ENCODE results near the gene PRR5. TPM values are rescaled to one million over a fixed set of nuclear protein-coding genes. Genes with fewer than 3 reads are reported as not detected.

PRR5 gene
- total RNA-seq, 1 donor from 2014 or later = 63.6 TPM

DNA sequence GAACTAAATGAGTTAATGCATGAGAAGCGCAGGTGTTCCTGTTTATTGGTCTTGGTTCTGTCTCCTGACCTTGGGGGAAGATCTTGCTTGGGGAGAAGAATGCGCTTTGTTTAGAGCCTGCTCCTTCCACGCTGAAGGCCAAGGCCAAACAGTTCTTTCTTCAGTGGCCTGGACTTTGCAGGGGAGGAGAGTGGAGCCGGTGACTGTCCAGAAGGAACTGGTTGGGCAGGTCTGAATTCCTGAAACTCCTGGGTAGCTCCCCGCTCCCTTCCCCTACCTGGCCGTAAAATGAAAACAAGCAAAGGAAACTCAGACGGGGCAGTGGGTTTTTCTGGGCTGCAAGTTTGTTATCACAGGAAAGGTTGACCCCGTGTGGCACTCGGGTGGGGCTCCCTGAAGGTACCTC lies 54.0 kb downstream of the PRR5 start:
- H3K9me3 Mint-ChIP-seq = no peaks in the 10 kb centered on the region
- H3K4me1 Mint-ChIP-seq = peaks cover 71% of the 10 kb centered on the region
- TF ChIP-seq, protein P1, sequence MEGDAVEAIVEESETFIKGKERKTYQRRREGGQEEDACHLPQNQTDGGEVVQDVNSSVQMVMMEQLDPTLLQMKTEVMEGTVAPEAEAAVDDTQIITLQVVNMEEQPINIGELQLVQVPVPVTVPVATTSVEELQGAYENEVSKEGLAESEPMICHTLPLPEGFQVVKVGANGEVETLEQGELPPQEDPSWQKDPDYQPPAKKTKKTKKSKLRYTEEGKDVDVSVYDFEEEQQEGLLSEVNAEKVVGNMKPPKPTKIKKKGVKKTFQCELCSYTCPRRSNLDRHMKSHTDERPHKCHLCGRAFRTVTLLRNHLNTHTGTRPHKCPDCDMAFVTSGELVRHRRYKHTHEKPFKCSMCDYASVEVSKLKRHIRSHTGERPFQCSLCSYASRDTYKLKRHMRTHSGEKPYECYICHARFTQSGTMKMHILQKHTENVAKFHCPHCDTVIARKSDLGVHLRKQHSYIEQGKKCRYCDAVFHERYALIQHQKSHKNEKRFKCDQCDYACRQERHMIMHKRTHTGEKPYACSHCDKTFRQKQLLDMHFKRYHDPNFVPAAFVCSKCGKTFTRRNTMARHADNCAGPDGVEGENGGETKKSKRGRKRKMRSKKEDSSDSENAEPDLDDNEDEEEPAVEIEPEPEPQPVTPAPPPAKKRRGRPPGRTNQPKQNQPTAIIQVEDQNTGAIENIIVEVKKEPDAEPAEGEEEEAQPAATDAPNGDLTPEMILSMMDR (IDR thresholded peaks at IDR 0.05; ENCODE audit: unreplicated experiment) = no peak
- H3K4me3 Mint-ChIP-seq = peak overlapping the region; percentile 83
- H3K27ac Mint-ChIP-seq = peak overlapping the region; percentile 100
- peaks cover 2% of the 10 kb centered on the region for H3K36me3 Mint-ChIP-seq
- no peak for DNase-seq (ENCODE audit: low spot score in 2 of 2, unreplicated experiment in 2 of 2)
- H3K27me3 Mint-ChIP-seq (ENCODE audit: low read depth) = no peaks in the 10 kb centered on the region

DNA sequence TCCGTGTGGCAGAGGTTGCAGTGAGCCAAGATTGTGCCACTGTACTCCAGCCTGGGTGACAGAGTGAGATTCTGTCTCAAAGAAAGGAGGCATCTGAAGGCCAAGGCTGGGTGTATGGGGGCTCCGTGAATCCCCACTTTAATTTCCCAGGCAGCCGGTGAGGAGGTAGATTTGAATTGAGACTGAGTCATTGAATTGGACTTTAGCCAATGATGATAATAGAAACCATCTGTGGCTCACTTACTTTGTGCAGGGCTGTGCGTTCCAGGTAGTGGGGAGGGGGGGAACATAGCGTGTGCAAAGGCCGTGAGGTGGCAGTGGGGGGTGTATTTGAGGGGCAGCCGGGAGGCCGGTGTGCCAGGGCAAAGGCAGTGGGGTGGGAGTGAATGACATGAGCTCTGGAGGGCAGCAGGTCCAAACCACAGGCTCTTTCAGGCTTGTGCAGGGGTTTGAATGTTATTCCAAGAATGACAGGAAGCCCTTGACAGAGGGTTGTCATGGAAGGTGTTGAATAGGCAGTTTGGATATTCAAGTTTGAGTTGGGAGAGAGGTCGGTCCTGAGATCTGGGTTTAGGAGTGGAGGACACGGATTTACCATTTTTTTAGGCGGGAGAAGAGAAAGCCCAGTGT lies 56.5 kb downstream of the PRR5 start:
- Mint-ChIP-seq H3K27me3 (ENCODE audit: low read depth) (no peaks in the 10 kb centered on the region), H3K9me3 (peaks cover 10% of the 10 kb centered on the region), H3K36me3 (peaks cover 16% of the 10 kb centered on the region), H3K4me1 (peaks cover 68% of the 10 kb centered on the region), H3K27ac (peak overlapping the region; percentile 100), H3K4me3 (peak overlapping the region; percentile 13)
- TF ChIP-seq, protein P1 (IDR thresholded peaks at IDR 0.05; ENCODE audit: unreplicated experiment) = no peak
- no peak for DNase-seq (ENCODE audit: low spot score in 2 of 2, unreplicated experiment in 2 of 2)

DNA sequence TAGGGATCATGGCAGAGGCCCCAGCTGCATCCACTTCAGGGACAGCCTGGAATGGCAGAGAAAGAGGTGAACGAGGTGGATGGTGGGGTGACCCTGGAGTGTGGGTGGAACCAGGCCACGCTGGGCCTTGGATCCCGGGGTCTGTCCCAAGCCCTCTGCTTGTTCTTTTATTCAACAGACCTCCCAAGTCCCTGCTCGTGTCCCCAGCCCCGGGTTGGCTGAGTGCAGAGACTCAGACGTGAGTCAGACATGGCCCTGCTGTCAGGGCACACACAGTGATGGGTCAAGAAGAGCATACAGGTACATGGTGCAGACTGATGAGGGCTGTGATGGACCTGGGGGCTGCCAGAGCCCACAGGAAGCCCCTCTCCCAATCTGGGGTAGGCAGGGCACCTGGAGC lies 57.0 kb downstream of the PRR5 start:
- Mint-ChIP-seq H3K27ac (peak overlapping the region; percentile 100), H3K27me3 (ENCODE audit: low read depth) (no peaks in the 10 kb centered on the region), H3K4me1 (peaks cover 64% of the 10 kb centered on the region), H3K4me3 (no peak overlapping the region), H3K36me3 (peaks cover 18% of the 10 kb centered on the region), H3K9me3 (peaks cover 10% of the 10 kb centered on the region)
- TF ChIP-seq, protein P1 (IDR thresholded peaks at IDR 0.05; ENCODE audit: unreplicated experiment) = no peak
- no peak for DNase-seq (ENCODE audit: low spot score in 2 of 2, unreplicated experiment in 2 of 2)

DNA sequence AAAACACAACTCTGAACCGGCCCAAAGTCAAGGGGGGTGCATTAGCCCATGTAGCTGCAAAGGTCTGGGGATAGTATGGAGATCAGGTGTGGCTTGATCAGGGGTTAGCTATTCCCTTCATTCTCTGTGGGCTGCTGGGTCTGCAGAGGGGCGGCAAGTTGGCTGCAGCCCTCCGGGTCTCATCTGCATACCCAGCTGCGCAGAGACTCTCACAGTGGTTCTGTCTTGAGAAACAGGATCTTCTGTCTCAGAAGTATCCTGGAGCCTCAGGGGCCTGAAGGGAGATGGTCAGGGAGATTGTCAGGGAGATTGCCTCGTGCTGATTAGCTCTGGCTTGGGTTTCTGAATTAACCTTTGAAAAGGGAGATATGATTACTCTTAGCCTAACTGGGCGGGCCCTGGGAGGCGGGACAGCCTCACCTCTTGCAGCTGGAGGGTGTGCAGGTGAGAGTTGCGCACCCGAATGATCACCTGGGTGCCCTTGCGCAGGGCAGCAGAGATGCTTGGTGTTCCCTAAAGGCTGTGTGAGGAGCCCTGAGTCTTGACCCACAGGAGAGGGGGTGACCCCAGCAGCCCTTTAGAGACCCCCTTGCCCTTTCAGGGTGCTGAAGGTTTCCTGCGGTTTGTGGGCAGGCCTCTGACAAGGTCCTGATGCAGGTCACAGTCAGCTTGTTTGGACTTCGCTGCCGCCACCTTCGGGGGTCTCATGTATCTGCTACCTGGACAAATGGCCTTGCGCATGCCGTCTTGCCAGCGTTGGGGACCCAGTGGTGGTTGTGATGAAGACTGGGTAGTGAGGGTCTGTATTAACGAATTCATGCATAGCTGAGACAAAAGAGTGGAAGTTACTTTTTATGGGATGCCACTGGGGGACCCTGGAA lies 57.7 kb downstream of the PRR5 start:
- no peaks in the 10 kb centered on the region for H3K27me3 Mint-ChIP-seq (ENCODE audit: low read depth)
- TF ChIP-seq, protein P1 (IDR thresholded peaks at IDR 0.05; ENCODE audit: unreplicated experiment) = no peak
- DNase-seq (ENCODE audit: low spot score in 2 of 2, unreplicated experiment in 2 of 2) = no peak
- peaks cover 21% of the 10 kb centered on the region for H3K36me3 Mint-ChIP-seq
- H3K4me3 Mint-ChIP-seq = no peak overlapping the region
- peaks cover 64% of the 10 kb centered on the region for H3K4me1 Mint-ChIP-seq
- peaks cover 10% of the 10 kb centered on the region for H3K9me3 Mint-ChIP-seq
- H3K27ac Mint-ChIP-seq = peak overlapping the region; percentile 100

DNA sequence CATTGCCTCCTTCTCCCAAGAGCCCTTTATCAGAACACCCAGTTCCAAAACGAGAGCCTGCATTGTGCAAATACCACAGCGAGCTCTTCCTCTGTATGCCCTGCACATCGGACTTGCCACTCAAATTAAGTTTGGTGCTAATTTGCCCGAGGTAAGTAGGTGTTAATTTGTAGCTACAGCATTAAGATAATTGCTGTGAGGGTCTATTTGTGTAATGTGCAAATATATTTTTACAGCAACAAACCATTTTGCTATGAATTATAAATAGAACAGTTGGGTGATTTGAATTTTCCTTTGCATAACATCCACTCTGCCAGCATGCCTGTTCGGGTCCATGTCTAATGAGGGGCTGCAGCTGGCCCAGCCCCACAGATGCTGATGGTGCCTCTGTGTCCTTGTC lies 58.5 kb downstream of the PRR5 start:
- Mint-ChIP-seq H3K4me1 (peaks cover 62% of the 10 kb centered on the region), H3K4me3 (no peak overlapping the region), H3K36me3 (peaks cover 22% of the 10 kb centered on the region), H3K9me3 (peaks cover 10% of the 10 kb centered on the region), H3K27ac (peak overlapping the region; percentile 53), H3K27me3 (ENCODE audit: low read depth) (no peaks in the 10 kb centered on the region)
- TF ChIP-seq, protein P1 (IDR thresholded peaks at IDR 0.05; ENCODE audit: unreplicated experiment) = no peak
- no peak for DNase-seq (ENCODE audit: low spot score in 2 of 2, unreplicated experiment in 2 of 2)
